Measurements from ENCODE around the gene GCC2.
"Not testable (repeated sequence)": the region's sequence is repeated elsewhere in the genome, so short reads cannot be mapped to it uniquely, and the experiment has no call there.

GCC2 gene

GRCh38 chr2:108448678-108449409 is at the start of gene GCC2:
Gene GCC2, plus strand, starts transcription at chr2:108449206. Its CDS starts 69 bp downstream, at chr2:108449275.
- peak; percentile 96 for DNase-seq

DNA sequence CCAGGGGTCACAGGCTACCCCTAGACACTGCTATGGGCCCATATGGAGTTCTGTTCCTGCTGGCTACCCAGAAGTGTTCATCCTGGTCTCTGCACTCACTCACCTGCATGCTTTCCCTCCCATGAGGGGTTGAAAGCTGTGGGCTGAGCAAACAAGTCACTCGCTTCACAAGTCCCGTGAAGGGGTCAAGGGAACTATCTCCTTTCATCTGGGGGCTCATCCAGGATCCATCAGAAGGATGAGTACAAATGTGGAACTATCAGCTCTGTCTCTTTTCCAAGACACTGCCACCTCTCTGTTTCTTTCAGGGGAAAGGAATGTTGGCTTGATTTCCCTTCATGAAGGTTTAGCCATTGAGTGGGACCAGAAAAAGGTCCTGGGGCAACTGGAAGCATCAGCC is 49.5 kb upstream of the GCC2 start:
- no peak for DNase-seq

- no peak for DNase-seq
Observed at GRCh38 chr2:108401800-108402199, 47.2 kb upstream of the GCC2 start.

GRCh38 chr2:108403494-108403893 is 45.5 kb upstream of the GCC2 start:
- no peak for DNase-seq

DNA sequence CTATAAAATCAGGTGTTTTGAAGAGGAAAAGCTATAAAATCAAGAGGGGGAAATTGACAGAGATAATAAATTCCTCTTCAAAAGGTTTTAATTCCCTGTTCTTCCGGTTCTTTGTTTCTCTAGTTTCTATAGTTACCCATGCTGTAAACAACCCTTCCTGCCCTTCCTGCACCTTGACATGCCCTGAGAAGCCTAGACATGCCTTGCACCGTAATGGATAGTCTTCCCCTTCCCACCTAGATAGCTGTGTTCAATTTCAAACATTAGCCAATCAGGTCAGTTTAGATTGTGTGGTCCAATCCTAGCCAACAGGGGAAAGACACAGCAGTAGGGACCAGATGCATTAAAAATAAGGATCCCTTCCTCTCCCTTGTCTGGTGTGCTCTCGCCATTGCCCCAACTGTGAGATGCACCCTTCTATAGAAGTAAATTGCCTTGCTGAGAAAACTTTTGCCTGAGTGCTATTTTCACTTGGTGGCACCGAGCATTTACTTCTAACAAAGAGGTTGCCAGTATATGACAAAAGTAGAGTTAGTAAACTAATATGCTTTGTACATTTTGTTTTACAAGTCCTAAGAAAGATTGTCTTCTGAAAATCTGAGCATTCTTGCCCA is 44.1 kb upstream of the GCC2 start:
- DNase-seq = no peak

- no peak for DNase-seq
Observed at GRCh38 chr2:108407864-108408729, 40.9 kb upstream of the GCC2 start.

DNA sequence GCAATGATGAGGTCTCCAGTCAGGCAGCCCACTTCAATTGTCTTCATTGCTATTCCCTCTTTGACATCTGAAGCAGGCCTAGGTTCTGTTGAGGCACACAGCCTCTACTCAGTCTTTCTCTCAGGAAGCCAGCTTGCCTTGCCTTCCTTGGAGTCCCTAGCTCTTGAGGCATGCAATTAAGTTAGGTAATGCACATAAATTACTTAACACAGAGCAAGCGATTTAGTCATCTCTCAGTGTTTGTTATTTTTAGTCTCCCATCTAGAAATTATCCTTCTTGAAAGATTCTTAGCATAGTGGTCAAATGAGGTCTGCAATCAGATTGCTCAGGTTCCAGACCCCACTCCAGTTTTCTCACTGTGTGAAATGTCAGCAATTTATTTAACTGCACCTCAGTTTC is 39.2 kb upstream of the GCC2 start:
- DNase-seq = no peak

DNA sequence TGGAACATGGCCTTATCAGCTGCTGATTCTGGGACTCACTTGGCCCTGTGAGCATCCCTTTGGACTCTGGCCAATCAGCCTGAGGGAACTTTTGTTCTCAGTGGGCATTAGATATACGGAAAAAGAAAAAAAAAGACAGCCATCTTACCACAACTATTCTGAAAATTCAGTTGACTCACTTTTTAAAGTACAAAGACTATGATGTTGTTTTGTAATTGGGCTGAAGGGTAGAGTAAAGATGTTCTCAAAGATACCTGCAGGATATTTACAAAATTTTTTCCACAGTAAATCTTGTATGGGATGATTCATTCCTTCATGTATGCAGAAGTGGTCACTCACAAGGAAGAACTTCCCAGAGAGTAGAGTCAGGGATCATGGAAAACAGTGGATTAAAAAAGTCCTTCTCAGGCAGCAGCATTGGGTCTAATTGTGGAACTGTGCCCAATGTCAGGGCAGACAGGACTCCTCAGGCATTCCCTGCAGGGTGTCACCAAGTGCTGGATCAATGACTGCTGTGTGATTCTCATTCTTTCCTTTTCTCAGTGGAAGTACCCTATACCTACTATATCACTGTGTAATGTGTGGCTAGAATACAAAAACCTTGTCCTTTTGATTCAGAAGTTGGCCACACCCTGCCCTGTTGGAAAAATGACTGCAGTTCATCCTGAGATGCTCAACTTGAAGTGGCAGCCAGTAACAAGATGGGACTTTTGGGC is 35.9 kb upstream of the GCC2 start:
- no peak for DNase-seq

- DNase-seq = no peak
Observed at GRCh38 chr2:108413711-108414095, 35.3 kb upstream of the GCC2 start.

- no peak for DNase-seq
Observed at GRCh38 chr2:108414256-108414876, 34.6 kb upstream of the GCC2 start.

DNA sequence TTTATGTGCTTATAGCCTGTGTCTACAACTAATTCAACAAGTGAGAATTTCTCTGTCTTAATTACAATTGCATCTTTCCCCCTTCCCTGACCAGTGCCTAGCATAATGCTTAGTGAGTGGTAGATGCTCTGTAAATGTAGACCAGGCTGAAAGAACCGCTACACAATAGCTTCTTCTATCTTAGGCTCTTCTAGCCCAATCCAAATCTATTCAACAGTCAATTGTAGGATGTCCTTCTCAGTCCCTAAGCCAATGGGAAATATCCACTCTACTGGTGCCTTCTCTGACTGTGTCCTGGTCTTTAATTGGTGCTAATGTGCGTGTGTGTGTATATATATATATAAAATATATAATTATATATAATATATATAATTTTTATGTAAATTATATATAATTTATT is 34.1 kb upstream of the GCC2 start:
- no peak for DNase-seq

- DNase-seq = peak in 1 of 2 donors; percentile 1
Observed at GRCh38 chr2:108417254-108417653, 31.8 kb upstream of the GCC2 start.

DNA sequence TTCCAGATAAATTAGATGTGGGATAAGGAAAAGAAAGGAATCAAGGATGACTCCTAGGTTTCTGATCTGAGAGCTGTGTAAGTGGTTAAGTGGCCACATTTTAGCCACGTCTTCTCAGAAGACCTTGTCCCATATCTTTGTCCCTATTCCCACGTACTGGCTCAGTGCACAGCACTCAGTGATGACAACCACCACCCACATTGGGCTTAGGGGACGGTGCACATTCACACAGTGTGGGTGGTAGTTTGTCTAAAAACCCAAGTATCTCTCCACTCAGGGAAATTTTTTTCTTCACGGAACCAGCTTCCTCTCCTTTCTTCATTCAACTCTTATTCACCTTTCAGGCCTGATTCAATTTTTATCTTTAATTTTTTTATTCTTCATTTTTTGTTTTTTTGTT is 30.6 kb upstream of the GCC2 start:
- no peak for DNase-seq

GRCh38 chr2:108423067-108423466 is 25.9 kb upstream of the GCC2 start:
- DNase-seq = no peak

- DNase-seq = no peak
Observed at GRCh38 chr2:108423502-108424251, 25.3 kb upstream of the GCC2 start.

- no peak for DNase-seq
Observed at GRCh38 chr2:108428286-108429009, 20.6 kb upstream of the GCC2 start.

DNA sequence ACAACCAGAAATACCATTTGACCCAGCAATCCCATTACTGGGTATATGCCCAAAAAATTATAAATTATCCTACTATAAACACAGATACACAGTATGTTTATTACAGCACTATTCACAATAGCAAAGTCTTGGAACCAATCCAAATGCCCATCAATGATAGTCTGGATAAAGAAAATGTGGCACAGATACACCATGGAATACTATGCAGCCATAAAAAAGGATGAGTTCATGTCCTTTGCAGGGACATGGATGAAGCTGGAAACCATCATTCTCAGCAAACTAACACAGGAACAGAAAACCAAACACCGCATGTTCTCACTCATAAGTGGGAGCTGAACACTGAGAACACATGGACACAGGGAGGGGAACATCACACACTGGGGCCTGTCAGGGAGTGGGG is 13.4 kb upstream of the GCC2 start:
- DNase-seq = not testable (repeated sequence)

DNA sequence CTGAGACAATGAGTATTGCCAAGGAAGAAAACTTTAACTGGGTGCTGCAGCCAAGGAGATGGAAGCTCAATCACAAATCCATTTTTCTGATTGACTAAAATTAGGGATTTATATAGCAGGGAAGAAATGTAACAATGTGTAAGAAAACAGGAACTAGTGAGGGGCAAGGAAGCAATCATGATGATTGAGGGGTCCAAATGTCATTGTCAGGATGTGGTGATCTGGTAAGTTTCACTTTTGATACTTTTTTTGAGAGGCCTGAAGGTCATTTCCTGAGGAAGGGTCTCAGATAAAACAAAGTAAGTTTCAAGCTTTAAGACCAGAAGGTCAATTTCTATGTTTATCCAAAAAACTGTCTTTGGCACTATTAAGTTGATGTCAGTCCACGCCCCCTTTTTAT is 12.0 kb upstream of the GCC2 start:
- DNase-seq = no peak

- no peak for DNase-seq
Observed at GRCh38 chr2:108441712-108442111, 7.3 kb upstream of the GCC2 start.

DNA sequence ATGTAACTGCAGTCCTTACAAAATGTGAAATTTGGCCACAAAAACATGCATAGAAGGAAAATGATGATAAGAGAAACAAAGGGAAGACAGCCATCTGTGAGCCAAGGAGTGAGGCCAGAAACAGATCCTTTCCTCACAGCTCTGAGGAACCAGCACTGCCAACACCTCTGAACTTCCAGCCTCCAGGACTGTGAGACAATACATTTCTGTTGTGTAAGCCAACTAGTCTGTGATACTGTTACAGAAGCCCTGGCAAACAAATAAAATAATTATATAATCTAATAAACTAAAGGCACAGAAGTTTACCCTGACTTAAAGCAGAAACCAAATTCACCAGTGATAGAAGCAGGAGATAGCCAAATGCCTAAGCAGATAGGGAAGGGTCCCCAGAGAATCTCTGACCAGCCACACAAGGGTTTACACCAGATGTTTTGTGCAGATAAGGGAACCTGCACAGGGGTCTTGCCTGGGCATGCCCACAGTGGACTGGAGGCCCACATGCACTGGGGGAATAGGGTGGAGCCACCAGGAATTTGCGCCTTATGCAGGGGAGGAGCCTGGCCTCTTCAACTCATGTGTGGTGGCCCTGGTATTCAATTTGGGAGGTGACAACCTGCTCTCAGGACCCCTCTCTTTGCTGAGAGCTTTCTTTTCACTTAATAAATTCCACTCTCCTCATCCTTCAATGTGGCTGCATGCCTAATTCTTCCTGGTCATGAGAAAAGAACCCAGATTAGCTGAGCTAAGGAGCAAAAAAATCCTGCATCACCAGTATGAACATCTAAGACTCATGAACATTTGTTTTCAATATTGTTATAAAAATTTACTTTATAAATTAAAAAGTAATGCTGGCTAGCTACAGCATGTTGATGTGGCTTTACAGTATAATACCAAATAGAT is 3.8 kb upstream of the GCC2 start:
- no peak for DNase-seq
